UCSD-AML1 (cell line): Measurements from ENCODE around the gene VAMP1.
A peak's percentile ranks its signal among the peaks of the same experiment; 100 is the strongest.
"Not testable (repeated sequence)": the region's sequence is repeated elsewhere in the genome, so short reads cannot be mapped to it uniquely, and the experiment has no call there.

Experiments
- DNase-seq: peaks from one replicate; lab custom pipeline; 2025; ENCODE audit not compliant: unreplicated experiment; lab: John Stamatoyannopoulos, UW

VAMP1 gene

GRCh38 chr12:6451348-6452244, 18.9 kb downstream of the VAMP1 start, which contains the start of gene TAPBPL:
TAPBPL (plus strand) TSS chr12:6452042; CDS start chr12:6452249, 207 bp downstream.
- DNase-seq, result peak; percentile 81

GRCh38 chr12:6450869-6451347, 19.6 kb downstream of the VAMP1 start:
- no peak for DNase-seq

GRCh38 chr12:6450091-6450868, 20.2 kb downstream of the VAMP1 start:
- DNase-seq, result no peak

- no peak for DNase-seq
Measured at GRCh38 chr12:6444704-6445688, 25.5 kb downstream of the VAMP1 start, which contains the start of gene CD27. CD27 (plus strand) TSS chr12:6444955; CDS start chr12:6445096, 141 bp downstream.

GRCh38 chr12:6444031-6444430, 26.4 kb downstream of the VAMP1 start:
- no peak for DNase-seq

GRCh38 chr12:6443361-6443983, 27.0 kb downstream of the VAMP1 start:
- no peak for DNase-seq

- no peak for DNase-seq
Measured at GRCh38 chr12:6442836-6443235, 27.6 kb downstream of the VAMP1 start.

- DNase-seq, result no peak
Measured at GRCh38 chr12:6440391-6440790, 30.1 kb downstream of the VAMP1 start.

GRCh38 chr12:6438345-6438744, 32.1 kb downstream of the VAMP1 start:
- DNase-seq, result no peak

GRCh38 chr12:6437586-6437985, 32.9 kb downstream of the VAMP1 start:
- DNase-seq, result no peak

GRCh38 chr12:6435961-6436715, 34.3 kb downstream of the VAMP1 start:
- no peak for DNase-seq

- DNase-seq, result no peak
Measured at GRCh38 chr12:6434205-6435140, 36.0 kb downstream of the VAMP1 start.

GRCh38 chr12:6432991-6433390, 37.5 kb downstream of the VAMP1 start:
- no peak for DNase-seq

- DNase-seq, result peak; percentile 77
Measured at GRCh38 chr12:6430124-6430989, 40.1 kb downstream of the VAMP1 start.

GRCh38 chr12:6428326-6428725, 42.2 kb downstream of the VAMP1 start:
- DNase-seq, result no peak

- DNase-seq, result not testable (repeated sequence)
Measured at GRCh38 chr12:6427796-6428195, 42.7 kb downstream of the VAMP1 start.
